HT1080 (cell line): ENCODE data around the gene DNHD1. TPM values are rescaled to one million over a fixed set of nuclear protein-coding genes. Genes with fewer than 3 reads are reported as not detected.

Experiments used
- DNase-seq: peaks from one replicate; pipeline ENCODE4 v3.0.0-alpha.2; 2015; ENCODE audit warnings: low read depth
- total RNA-seq: library from RNA; depleted of rRNA; stranded (reverse); fragments of >200 nt; shearing (Covaris generic); gene quantifications from 2 replicates; pipeline ENCODE4 v1.2.3, GENCODE V29; 2014

Gene DNHD1
- total RNA-seq, 1 experiment from 2014 or later = 5.7 TPM

DNA sequence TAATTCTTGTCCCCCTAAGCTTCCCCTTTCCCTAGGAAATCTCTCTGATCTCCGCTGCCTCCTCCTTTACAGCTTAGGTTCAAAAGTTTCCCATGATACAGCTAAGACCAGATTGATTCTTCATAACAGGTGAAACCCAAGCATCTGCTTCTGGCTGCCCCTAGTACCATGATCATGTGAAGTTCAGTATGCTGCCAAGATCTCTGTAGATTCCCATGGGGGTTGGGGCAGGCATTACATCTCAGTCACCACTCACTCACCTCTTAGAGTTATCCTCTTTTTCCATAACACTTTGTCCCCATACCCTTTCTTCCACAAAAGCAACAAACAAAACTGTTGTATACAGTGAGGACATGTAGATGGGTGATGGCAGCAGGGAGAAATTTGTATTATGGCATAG is 62.3 kb downstream of the DNHD1 start:
- no peak for DNase-seq

DNA sequence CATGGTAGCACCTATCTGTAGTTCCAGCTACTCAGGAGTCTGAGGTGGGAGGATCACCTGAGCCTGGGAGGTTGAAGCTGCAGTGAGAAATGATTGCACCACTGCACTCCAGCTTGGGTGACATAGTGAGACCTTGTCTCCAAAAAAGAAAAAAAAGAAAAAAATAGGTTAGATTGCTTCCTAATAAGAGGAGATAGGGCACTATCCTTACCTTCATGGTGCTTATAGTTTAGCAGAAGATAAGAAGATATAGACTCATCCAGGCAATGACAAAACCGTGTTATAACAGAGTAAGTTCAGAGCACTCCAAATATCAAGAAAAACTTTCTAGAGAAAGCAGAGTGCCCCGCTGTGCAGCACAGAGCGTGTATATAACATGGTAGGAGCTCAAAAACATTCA is 64.2 kb downstream of the DNHD1 start:
- no peak for DNase-seq

DNA sequence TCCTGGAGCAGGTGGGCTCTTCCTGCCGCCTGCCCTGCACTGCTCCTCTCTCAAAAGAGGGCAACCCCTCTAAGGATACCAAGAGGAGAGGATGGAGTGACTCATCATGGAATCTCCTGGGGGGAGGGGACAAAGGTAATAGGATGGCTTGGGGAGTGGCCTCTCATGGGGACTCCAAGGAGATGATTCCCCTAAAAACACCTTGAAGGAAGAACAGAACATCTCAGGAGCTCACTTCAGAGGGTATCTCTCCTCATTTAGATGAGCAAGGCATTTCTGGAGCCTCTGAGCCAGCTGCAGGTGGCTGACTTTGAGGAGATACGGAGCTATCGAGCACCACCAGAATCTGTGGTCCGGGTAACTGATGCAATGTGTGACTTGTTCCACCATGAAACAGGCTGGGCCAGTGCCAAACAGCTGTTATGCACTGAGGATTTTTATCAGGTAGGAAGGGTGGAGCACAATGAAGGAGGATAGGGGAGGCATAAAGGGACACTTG is 66.1 kb downstream of the DNHD1 start:
- no peak for DNase-seq

DNA sequence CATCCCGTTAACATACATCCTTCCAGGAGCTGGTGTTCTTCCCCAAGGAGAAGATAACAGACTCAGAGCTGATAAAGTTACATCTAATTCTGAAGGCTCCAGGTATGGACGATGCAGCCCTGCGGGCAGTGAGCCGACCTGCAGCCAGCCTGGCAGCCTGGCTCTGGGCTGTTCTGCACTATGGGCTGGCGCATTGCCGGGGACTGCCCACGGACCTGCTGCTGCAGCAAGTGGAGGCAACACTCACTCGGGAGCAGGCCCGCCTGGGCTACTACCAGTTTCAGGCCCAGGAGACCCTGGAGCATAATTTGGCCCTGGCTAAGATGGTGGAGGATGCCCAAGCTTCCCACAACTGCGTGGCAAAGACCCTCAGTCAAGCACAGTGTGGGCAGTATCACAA is 66.6 kb downstream of the DNHD1 start:
- DNase-seq = no peak

DNA sequence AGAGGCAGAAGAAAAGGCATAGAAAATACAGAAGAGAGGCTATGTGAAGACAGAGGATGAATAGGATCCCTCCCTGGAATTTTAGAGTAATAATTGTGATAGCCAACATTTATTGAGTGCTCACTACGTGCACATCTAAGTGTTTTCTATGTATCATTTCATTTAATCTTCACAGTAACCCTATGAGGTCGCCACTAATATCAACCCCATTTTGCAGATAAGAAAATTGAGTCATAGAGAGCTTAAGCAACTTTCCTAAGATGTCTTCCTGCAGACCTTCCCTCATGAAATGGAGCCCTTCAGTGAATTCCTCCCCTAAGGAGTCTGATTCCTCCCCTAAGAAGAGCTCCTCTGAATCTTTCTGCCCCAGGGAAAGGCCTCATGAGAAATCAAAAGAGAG is 68.2 kb downstream of the DNHD1 start:
- no peak for DNase-seq

DNA sequence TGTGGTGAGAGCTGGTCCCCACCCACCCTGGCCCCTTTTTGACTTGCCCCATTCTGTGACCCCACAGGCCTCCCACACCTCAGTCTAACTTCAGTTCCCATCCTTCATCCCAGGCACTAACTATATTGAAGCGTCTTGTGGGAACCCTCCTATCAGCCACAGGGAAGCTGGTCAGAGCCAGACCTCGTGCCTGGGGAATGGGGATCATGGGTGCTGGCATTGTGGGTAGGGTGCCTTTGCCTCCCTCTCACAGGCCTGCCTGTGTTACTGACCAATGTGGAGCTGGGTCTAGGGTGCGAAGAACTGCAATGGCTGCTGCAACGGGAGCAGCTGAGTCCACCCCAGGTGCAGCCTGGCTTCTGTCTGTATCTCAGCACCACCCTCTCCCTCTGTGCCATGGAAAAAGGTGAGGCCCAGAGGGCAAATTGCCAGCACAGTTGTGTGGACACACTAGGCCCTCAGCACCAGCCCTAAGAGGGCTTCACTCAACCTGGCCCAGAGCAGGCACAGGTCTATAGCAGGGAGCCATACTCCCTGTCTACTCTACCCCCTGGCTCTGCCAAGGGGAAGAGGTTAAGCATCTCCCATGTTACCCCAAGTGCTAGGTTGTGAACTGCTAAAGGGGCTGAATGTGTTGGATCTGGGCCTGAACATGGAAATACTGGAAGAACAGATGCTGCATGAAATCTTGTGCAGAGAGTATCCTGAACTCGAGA is 69.1 kb downstream of the DNHD1 start:
- no peak for DNase-seq

DNA sequence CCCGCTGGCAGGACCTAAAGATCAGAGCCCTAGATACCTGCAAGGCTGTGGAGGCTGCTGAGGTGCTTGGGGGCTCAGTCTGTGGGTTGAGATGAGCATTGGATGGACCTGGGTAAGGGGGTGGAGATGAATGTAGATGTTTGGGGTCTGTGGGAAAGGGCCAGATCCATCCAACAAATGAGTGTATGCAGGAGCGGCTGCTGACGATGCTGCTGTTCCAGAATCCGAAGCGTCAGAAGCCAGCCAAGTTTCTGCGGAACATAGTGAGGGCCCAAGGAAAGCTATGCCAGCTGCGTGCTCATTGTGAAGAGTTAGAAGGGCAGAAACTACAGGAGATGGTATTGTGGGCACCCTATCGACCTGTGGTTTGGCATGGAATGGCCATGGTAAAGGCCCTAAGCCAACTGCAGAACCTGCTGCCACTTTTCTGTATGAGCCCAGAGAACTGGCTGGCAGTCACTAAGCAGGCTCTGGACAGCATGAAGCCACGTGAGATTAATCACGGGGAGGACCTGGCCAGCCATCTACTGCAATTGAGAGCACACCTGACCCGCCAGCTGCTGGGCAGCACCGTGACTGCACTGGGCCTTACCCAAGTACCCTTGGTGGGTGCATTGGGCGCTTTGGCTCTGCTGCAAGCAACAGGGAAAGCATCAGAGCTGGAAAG is 69.8 kb downstream of the DNHD1 start:
- no peak for DNase-seq

DNA sequence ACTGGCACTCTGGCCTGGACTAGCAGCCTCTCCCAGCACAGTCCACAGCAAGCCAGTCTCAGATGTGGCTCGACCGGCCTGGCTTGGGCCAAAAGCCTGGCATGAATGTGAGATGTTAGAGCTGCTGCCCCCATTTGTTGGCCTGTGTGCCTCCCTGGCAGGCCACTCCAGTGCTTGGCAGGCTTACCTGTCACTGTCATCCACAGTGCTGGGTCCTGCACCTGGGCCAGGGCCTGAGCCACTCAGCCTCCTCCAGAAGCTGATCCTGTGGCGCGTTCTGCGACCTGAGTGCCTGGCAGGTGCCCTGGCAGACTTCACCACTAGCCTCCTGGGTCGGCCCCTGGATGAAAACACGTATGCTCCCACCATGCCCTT is 70.3 kb downstream of the DNHD1 start:
- no peak for DNase-seq

DNA sequence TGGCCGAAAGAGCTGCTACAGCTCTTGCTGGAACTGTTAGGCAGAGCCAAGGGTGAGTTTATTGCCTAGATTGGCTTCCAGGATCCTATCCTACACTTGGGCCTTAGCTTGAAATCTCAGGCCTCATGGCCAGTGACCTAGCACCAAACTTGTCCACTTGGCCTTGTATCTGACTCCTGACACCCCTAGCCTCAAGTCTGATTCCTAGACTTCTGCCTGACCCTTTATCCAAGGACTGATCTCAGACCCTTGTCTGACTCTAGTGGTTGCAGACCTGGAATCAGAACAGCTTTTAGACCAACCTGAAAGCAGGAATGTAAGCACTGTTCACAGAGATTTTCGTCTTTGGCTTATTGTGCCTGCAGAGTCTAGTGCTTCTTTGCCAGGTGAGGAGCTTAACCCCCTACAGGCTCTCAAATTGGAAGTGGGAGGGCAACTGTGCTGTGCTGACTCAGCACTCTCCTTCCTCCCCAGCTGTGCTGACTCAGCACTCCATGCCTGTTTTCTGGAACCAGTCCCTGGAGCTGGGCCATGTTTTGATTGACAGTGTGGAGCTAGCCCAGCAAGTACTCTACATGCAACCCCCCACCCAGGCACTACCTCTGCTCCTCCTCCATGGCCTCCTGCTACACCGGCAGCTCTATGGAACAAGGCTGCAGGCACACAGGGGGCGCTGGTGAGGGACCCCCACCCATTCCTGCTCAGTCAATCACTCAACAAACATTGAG is 71.3 kb downstream of the DNHD1 start:
- peak; percentile 55 for DNase-seq

DNA sequence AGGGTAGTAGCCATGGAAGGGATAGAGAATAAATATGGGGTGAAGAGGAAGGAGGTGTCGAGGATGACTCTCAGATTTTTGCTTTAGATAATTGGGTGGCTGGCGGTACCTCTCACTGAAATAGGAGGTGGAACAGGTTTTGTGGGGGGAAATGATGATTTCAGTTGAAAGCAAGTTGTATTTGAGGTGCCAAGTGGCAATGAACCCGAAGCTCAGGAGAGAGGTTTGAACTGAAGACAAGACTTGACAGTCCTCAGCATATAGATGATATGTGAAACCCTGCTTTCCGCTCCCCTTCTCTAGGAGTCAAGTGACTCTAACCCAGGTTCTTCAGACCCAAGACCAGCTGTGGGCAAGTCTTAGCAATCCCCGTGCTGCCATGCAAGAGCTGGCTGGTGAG is 72.6 kb downstream of the DNHD1 start:
- DNase-seq = no peak

DNA sequence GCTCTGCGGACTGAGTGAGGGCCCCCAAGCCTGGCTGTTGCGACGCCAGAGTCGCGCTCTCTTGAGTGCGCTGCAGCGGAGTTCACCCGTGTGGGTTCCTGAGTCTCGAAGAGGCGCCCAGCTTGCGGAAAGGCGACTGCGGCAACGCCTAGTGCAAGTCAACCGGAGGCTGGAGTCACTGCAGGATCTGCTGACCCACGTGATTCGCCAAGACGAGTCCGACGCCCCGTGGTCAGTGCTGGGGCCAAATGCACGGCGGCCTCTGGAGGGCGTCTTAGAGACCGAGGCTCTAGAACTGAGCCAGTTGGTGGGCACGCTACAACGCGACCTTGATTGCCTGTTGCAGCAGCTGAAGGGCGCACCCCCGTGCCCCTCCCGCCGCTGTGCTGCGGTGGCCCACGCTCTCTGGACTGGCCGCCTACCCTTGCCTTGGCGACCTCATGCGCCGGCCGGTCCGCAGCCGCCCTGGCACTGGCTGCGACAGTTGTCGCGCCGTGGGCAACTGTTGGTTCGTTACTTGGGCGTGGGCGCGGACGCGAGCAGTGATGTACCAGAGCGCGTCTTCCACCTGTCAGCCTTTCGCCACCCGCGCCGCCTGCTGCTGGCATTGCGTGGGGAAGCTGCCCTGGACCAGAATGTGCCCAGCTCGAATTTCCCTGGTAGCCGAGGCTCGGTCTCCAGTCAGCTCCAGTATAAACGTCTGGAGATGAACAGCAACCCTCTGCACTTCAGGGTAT is 73.8 kb downstream of the DNHD1 start:
- no peak for DNase-seq

DNA sequence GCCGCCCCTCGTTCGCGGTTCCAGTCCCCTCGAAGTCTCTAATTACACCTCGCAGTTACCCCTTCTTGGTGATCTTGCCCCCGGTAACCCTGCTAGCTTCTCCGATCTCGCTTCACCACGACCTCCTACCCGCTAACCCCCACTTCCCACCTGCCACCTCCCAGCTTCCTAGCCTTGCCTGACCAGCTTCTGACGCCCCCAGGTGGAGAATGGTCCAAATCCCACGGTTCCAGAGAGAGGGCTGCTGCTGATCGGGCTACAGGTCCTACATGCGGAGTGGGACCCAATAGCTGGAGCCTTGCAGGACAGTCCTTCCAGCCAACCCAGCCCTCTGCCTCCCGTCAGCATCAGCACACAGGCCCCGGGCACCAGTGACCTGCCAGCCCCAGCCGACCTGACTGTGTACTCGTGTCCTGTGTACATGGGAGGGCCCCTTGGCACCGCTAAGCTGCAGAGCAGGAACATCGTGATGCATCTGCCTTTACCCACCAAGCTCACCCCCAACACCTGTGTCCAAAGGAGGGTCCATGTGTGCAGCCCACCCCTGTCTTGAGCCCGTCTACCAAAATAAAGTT is 74.4 kb downstream of the DNHD1 start:
- no peak for DNase-seq

DNA sequence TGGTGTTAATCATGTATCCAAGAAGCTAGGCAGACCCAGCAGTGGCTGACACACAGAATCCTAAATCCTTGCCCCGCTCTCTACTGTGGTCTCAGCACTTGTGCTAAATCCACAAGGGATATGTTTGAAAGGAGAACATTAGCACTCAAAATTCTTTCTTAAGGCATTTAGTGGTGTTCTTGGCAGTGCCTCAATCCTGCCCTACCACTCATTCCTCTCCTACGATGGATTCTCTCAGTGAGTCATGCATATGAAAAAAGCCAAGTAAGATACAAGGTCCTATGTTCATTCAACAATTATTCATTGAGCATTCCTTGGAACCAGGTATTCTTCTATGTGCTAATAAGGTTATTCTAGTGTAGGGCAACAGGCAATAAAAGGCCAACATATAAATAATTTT is 75.1 kb downstream of the DNHD1 start:
- DNase-seq = peak; percentile 42

DNA sequence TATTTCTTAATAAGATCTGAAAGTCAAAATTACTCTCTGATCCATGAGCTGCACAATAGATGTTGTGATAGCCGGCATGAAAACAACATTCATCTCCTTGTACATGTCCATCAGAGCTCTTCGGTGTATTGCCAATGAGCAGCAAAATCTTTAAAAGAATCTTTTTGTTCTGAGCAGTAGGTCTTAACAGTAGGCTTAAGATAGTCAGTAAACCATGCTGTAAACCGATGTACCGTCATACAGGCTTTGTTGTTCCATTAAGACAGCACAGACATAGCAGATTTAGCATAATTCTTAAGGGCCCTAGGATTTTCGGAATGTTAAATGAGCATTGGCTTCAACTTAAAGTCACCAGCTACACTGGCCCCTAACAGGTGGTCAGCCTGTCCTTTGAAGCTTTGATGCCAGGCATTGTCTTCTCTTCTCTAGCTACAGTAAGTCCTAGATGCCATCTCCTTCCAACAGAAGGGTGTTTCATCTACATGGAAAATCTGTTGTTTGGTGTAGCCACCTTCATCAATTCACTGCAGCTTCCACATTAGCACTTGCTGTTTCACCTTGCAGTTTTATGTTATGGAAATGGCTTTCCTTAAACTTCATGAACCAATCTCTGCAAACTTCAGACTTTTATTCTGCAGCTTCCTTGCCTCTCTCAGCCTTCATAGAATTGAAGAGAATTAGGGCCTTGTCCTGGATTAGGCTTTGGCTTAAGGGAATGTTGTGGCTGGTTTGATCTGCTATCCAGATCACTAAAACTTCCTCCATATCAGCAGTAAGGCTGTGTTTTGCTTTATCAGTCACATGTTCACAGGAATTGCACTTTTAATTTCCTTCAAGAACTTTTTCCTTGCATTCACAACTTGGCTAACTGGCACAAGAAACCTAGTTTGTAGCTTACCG is 78.0 kb downstream of the DNHD1 start:
- DNase-seq = no peak

DNA sequence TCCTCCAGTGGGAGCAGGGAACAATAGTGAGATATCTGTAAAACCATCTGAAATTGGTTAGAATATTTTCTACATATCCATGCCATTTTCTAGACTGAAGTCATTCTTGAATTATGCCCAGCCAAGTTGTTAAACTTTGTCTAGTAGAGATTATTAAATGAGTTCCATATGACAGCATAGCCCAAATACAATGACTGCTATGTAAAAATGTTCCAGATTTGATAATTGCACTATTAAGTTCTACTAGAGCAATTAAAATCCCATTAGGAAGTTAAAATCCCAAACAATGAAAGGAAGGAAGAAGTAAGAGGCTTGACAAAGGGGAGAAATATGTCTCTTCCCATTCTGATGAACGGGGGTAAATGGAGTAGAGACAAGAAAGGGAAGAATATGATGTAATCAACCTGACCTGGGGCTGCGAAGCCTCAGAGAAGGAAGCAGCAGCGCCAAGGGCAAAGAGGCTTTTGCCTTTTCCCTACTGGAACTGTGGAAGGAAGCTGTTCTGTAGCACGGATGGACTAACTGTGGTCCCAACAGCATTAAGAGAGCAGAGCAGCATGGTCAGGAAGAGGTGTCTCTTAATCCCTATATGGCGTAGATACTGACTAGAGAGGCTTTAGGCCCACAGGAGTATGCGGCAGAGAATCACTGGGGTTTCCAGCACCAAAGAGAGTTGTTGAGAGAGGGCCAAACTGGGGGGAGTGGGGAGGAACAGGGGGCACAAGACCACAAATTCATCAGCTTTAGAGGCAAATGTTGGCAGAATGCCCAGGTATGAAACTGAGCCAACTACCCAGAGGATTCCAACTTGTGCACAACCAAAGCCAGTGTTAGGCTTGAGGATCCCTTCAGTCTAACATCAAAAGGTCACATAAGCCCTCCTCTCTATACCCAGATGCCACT is 79.6 kb downstream of the DNHD1 start:
- DNase-seq = peak; percentile 17

DNA sequence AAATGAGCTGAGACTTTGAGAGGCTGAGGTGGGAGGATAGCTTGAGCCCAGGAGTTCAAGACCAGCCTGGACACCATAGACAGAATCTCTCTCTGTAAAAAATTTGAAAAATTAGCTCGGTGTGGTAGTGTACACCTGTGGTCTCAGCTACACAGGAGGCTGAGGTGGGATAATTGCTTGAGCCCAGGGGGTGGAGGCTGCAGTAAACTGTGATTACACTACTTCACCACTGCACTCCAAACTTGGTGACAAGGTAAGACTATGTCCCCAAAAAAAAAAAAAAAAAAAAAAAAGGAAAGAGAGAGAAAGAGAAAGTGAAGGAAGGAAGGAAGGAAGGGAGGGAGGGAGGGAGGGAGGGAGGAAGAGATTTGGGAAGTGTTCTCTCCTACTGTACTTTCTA is 81.1 kb downstream of the DNHD1 start:
- DNase-seq = no peak

DNA sequence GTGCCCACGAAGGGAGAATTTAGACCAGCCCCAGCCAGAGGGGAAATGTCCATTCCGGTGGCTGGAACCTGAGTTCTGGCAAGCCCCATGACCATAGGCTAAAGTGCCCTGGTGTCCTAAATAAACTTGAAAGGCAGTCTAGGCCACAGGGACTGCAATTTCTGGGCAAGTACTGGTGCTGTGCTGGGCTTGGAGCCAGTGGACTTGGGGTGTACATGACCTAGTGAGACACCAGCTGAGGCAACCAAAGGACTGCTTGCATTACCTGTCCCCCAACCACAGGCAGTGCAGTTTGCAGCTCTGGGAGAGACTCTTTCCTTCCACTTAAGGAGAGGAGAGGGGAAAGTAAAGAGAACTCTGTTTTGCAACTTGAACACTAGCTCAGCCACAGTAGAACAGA is 82.6 kb downstream of the DNHD1 start:
- no peak for DNase-seq

DNA sequence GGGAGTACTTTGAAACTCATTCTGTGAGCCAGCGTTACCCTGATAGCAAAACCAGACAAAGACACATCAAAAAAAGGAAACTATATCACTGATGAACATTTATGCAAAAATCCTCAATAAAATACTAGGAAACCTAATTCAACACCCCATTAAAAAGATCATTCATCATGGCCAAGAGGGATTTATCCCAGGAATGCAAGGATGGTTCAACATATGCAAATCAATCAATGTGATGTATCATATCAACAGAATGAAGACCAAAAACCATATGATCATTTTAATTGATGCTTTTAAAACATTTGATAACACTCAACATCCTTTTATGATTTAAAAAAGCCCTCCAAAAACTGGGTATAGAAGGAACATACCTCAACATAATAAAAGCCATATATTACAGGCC is 86.5 kb downstream of the DNHD1 start:
- no peak for DNase-seq

DNA sequence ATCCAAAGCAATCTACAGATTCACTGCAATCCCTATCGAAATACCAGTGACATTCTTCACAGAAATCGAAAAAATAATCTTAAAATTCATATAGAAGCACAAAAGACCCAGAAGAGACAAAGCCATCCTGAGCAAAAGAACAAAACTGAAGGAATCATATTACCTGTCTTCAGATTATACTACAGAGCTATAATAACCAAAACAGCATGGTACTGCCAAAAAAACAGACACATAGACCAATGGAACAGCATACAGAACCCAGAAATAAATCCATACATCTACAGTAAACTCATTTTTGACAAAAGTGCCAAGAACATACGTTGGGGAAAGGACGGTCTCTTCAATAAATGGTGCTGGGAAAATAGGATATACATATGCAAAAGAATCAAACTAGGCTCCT is 87.4 kb downstream of the DNHD1 start:
- DNase-seq = no peak
